ENCODE data around the gene RSPH3. TPM values are rescaled to one million over a fixed set of nuclear protein-coding genes. Genes with fewer than 3 reads are reported as not detected.

The RSPH3 gene
- total and polyA plus RNA-seq, 2 of the 13 experiments (the other 11 are each of a cell fraction or from before 2014, with no cell fraction given), result 1.3 to 3.5 TPM

DNA sequence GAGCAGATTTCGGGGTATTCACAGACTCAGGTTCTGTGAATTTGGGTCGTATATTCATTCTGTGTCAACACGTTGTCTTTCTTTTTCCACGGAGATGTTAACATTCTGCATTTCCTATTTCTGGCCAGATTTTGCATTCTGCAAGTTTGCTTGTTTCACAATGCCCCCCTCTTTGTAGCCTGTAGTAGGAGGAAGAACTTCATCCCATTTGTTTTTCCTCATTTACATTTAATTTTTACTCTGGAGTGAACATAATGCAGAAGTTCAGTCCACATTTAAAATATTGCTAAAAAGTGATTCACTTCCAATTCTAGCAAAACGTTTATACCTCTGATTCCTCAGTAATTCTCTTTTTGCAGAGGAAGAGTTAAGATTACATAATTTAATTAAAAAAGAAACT lies 31.8 kb upstream of the RSPH3 start:
- Histone ChIP-seq H3K36me3 (replicated peaks in 1 of 2; ENCODE audit: control insufficient read depth in 1 of 2, insufficient read depth in 2 of 2, low read length in 2 of 2) (no peaks in the 10 kb centered on the region), H3K9ac (ENCODE audit: insufficient read depth, low read depth, low read length) (no peak overlapping the region), H3K9me3 (ENCODE audit: low read length) (no peaks in the 10 kb centered on the region), H3K27me3 (ENCODE audit: control insufficient read depth in 1 of 2, insufficient read depth in 2 of 2, low read length in 2 of 2) (peaks cover 0 to 23% of the 10 kb centered on the region in 2 experiments; a peak in 2 of 5 replicates), H3K4me1 (ENCODE audit: insufficient read depth, low read length) (peaks cover 8% of the 10 kb centered on the region), H3K4me2 (ENCODE audit: low read depth, low read length) (no peak overlapping the region), H3K4me3 (replicated peaks in 1 of 3; ENCODE audit: insufficient read depth in 1 of 3, low read depth in 2 of 3, low read length in 3 of 3) (no peak overlapping the region), H3K27ac (ENCODE audit: extremely low read length, insufficient read depth, low read length) (no peak overlapping the region), H2AFZ (ENCODE audit: low read length) (no peak overlapping the region), H4K20me1 (ENCODE audit: insufficient read depth, low read length) (no peaks in the 10 kb centered on the region), H3K79me2 (ENCODE audit: insufficient read depth, low read length) (no peaks in the 10 kb centered on the region)
- no TSS peak for BruUV-seq (replicated peaks)
- no peak for ATAC-seq
- DNase-seq (ENCODE audit: low spot score), result no peak
- intact Hi-C loops (cut with micrococcal nuclease; ENCODE audit: unreplicated experiment) (no loop called here), in situ Hi-C loops (cut with HindIII; ENCODE audit: extremely low pct_ligation_motif_present, low pct_unique_long_range_greater_than_20kb) (no loop called here)
- ChIA-PET POLR2A (no interaction called here), CTCF (ENCODE audit: low intra/inter-chr PET ratio, low total read pairs) (no interaction called here)
- no peak for FAIRE-seq
- WGBS (ENCODE audit: low lambda C conversion rate), result 27% methylated on average over 5 of the region's 5 CpGs
- TF ChIP-seq NBN (conservative IDR thresholded peaks at IDR 0.05) (no peak), ZNF772 (CRISPR knock-in tag; IDR thresholded peaks at IDR 0.05) (no peak), MIXL1 (CRISPR knock-in tag; IDR thresholded peaks at IDR 0.05) (no peak), ZNF781 (CRISPR knock-in tag; IDR thresholded peaks at IDR 0.05; ENCODE audit: borderline replicate concordance, not compliant biosample characterization) (no peak), ZNF547 (CRISPR knock-in tag; IDR thresholded peaks at IDR 0.05) (no peak), ZMYM2 (CRISPR knock-in tag; IDR thresholded peaks at IDR 0.05) (no peak), ZNF331 (CRISPR knock-in tag; IDR thresholded peaks at IDR 0.05) (no peak), ZNF567 (CRISPR knock-in tag; IDR thresholded peaks at IDR 0.05; ENCODE audit: borderline replicate concordance) (no peak)
- TF ChIP-seq, protein P1, sequence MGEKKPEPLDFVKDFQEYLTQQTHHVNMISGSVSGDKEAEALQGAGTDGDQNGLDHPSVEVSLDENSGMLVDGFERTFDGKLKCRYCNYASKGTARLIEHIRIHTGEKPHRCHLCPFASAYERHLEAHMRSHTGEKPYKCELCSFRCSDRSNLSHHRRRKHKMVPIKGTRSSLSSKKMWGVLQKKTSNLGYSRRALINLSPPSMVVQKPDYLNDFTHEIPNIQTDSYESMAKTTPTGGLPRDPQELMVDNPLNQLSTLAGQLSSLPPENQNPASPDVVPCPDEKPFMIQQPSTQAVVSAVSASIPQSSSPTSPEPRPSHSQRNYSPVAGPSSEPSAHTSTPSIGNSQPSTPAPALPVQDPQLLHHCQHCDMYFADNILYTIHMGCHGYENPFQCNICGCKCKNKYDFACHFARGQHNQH (CRISPR knock-in tag; IDR thresholded peaks at IDR 0.05), result no peak
- TF ChIP-seq, protein P2, sequence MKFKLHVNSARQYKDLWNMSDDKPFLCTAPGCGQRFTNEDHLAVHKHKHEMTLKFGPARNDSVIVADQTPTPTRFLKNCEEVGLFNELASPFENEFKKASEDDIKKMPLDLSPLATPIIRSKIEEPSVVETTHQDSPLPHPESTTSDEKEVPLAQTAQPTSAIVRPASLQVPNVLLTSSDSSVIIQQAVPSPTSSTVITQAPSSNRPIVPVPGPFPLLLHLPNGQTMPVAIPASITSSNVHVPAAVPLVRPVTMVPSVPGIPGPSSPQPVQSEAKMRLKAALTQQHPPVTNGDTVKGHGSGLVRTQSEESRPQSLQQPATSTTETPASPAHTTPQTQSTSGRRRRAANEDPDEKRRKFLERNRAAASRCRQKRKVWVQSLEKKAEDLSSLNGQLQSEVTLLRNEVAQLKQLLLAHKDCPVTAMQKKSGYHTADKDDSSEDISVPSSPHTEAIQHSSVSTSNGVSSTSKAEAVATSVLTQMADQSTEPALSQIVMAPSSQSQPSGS (CRISPR knock-in tag; IDR thresholded peaks at IDR 0.05), result no peak
- TF ChIP-seq, protein P3, sequence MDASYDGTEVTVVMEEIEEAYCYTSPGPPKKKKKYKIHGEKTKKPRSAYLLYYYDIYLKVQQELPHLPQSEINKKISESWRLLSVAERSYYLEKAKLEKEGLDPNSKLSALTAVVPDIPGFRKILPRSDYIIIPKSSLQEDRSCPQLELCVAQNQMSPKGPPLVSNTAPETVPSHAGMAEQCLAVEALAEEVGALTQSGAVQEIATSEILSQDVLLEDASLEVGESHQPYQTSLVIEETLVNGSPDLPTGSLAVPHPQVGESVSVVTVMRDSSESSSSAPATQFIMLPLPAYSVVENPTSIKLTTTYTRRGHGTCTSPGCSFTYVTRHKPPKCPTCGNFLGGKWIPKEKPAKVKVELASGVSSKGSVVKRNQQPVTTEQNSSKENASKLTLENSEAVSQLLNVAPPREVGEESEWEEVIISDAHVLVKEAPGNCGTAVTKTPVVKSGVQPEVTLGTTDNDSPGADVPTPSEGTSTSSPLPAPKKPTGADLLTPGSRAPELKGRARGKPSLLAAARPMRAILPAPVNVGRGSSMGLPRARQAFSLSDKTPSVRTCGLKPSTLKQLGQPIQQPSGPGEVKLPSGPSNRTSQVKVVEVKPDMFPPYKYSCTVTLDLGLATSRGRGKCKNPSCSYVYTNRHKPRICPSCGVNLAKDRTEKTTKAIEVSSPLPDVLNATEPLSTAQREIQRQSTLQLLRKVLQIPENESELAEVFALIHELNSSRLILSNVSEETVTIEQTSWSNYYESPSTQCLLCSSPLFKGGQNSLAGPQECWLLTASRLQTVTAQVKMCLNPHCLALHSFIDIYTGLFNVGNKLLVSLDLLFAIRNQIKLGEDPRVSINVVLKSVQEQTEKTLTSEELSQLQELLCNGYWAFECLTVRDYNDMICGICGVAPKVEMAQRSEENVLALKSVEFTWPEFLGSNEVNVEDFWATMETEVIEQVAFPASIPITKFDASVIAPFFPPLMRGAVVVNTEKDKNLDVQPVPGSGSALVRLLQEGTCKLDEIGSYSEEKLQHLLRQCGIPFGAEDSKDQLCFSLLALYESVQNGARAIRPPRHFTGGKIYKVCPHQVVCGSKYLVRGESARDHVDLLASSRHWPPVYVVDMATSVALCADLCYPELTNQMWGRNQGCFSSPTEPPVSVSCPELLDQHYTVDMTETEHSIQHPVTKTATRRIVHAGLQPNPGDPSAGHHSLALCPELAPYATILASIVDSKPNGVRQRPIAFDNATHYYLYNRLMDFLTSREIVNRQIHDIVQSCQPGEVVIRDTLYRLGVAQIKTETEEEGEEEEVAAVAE (CRISPR knock-in tag; IDR thresholded peaks at IDR 0.05; ENCODE audit: borderline replicate concordance), result no peak
